HG03135 (cell line): Measurements from ENCODE around the gene FAR2.
"Not testable (repeated sequence)": the region's sequence is repeated elsewhere in the genome, so short reads cannot be mapped to it uniquely, and the experiment has no call there.

Experiments used
- ATAC-seq: cut with Tn5 transposase; IDR thresholded peaks from one replicate; pipeline ENCODE4 v1.9.1; 2021; ENCODE audit warnings: mild to moderate bottlenecking, moderate library complexity; ENCODE audit not compliant: unreplicated experiment

FAR2 gene

DNA sequence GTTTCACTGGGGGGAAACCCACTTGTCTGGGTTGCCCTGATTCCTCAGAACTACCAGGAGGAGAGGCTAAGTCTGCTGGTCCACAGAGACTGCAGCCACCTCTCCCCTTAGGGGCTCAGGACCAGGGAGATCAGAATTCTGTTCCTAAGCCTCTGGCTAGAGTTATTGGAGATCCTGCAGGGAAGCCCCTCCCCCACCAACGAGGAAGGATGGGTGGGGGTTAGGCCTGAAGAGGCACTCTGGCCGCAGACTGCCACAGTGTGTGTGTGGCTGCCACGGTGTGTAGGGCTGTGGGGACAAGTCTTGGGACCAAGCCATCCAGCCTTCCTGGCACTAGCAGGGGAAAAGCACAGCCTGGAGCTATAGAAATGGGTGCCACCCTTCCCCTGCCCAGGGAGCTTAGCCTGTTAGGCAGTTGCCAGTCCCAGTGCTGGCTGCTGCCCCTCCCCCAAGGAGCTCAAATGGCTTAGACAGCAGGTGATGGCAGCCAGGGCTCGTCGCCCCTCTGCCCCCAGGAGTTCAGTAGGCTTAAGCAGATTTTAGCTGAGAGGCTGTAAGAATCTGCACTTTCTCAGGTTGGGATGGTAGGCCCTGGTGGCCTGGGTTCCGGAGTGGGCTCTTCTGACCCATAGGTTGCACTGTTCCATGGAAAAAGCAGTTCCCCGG is 124.2 kb downstream of the FAR2 start:
- ATAC-seq: no peak

DNA sequence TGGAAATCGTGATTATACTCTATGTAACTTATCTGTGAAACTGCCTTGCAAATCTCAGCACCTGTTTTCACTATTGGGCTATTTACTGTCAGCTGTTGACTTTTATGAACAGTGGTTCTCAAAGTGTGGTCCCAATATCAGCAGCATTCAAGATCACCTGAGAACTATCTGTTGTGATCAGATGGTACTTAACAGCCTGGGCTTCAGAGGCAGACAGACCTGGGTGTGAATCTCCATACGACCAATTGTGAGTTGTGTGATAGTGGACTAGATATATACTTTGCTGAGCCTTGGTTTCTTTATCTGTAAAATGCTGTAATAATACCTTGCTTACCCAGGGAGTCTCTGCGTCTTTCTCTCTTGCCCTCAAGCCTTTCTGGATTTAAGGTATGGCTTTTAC is 126.8 kb downstream of the FAR2 start:
- ATAC-seq: no peak

DNA sequence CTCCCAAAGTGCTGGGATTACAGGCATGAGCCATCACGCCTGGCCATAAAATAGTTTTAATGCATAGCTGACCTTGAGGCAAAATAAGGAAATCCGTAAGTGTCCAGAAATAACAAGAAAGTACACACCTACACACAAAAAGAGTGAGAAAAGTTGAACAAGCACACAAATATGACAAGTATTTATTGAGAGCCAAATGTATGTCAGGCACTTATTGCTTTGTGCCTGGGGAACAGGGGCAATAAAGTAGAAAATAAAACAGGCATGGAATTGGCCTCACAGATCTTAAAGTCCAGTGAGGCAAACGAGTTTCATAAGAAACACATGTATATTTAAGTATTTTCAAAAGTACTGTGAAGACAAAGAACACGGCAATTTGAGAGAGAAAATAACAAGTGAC is 128.2 kb downstream of the FAR2 start:
- ATAC-seq: no peak

DNA sequence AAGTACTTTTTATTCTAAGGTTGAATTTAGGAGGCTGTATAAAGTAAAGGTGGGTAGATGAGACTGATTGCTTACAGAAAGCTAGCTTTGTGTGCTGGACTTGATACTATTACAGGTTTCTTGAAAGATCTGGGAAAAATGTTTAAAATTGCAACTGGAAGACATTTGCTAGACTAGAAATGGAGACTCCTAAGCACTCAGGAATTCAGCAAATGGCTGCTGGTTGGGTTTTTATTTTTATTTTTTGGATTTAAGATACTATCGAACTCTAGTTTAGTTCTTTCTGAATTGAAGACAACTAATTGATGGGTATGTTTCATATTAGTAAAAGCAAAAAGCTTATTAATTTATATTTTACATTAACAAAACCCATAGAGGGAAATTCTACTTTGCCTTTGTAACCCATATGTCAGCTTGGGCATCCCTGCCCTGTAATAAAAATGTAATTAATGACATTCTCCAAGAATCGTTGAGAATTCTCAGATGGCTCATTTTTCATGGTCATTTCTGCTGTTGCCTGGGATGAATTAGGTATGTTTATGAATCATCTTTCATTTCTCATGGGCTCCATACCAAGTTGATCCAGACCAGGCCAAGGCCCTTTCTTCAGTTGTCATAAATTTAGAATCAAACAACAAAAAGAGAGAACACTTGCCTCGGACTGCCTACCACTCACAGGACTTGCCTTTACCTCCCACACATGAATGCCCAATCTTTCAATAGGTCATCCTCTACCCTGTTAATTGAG is 129.8 kb downstream of the FAR2 start:
- no peak for ATAC-seq

DNA sequence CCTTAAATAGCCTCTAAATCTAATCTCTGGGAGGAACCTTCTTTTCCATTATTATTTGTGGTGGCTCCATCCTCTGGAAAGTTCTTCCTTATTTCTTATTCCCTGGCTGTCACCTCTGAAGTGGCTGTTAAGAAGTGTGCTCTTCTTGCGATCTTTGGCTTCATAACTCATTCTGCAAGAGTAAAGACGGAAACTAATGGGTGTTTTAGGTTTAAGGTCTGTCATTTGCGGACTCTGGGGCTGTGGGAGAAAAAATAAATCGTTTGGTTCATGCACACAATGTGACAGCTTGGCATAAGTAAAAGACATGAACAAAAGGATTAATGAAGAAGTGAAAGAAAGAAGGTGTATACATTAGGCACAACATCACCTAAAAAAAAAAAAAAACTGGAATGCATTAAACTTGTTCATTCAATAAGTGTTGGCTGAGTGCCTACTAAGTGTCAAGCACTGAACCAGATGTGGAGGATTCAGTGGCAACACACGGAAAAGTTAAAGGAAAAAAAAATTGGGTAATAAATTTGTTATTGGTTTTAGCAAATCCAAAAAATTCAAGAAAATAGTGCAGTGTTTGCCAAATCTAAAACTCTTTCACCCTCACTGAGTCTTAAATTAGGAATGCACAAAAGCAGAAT is 132.4 kb downstream of the FAR2 start:
- ATAC-seq: no peak

DNA sequence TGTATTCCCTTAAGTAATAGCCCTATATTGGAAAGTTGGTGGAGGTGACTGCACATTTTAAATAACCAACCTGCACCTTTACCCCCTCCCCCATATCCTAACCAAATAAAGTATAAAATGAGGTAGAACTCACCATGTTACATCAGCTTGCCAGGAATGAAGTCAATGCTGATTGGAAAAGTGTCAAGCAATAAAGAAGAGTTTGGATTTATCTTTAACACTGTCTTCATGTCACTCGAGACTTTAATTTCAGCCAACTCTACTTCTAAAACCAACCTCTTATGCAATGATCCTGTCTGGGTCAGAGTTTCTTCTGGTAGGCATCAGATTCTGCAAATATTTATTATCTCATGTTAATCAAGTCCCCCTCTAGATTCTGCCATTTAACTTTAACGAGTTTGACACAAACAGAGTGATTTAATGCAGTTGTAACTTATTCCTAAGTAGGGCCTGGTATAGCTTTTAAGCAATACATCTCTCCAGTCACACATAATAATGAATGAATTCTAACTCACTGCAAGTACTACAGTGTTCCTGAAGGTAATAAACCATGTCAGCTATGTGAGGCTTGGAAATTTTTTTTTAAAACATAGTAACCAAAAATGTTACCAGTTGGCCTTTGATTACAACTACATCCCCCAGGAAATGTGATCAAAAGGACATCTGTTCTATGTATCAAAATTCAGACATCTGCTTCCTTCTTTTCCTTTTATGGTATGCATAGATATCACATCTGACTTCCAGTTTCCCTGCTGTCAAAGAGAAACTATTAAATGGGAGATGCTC is 133.1 kb downstream of the FAR2 start:
- ATAC-seq: no peak

DNA sequence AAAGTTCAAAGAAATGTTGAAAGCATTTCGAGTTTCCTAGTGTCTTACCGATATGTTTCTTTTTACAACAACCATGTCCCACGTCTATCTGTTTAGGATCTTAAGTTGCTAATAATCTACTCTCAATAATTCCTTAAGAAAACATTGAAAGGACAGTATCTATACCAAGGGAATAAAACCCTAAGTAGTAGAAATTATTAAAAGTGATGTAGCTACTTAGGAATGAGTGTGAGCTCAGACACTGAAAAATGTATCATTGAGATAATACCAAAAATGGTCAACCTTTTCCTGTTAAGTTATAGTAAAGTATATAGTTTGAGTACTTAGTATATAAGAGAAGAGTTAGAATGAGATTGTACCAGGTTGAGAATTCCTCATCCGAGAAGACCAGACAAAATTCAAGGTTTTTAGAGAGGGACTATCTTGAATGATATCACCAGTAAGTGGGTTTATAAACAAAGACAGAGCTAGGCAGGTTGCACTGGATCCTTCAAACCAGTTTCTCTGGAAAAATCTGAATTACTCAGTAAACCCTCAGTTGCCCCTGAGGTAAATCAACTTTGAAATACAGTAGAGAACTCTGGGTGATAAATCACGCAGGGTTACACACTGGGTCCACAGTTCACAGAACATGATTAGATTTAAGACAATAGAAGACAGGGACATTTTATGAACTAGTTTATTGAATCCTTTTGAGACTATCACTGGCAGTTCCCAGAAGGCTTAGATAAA is 135.1 kb downstream of the FAR2 start:
- no peak for ATAC-seq

DNA sequence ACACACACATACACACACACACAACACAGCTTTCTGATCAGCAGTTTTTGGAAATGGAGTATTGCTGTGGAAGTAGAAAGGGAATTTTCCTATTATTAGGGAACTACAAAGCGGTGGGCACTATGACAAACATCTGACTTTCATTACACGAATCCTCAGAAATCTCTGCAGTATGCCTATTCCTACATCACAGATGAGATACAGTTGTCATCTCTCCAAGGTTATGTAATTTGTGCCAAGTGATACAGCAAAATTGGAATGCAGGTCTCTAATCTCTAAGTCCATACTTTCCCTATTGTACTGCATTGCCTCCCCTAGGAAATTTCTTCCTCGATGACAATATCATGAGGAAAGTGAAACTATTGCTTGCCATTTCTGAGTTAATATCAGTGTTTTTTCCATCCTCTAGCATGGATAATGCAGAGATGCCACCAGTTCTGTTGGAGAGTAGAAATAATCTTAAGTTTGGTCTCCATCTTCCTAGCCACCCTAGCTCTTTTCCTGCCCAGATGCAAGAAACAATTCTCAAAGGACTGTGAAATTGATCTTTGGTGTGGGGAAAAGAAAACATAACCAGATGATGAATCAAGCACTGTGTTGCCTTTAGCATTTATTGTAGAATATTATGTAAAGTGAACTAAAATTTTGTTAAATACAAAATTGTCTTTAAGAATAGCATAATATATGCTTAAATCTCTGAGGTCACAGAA is 137.2 kb downstream of the FAR2 start:
- no peak for ATAC-seq

DNA sequence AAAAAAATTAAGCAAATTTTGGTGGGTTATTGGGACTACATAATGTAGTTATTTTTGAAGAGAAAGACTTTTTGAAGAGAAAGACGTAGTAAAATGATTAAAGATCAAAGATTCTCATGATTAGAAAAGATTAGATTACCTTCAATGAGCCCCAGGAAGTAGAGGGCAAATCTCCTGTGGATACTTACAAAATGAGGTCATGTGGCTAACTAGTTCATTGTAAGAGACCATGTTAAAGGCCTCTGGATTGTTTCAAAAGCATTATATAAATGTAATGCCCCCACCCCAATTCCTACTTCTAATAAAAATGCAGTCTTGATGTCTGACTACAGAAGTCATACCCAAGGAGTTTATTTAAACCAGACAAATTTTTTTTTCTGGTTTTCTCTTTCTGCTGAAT is 138.5 kb downstream of the FAR2 start:
- ATAC-seq: no peak

DNA sequence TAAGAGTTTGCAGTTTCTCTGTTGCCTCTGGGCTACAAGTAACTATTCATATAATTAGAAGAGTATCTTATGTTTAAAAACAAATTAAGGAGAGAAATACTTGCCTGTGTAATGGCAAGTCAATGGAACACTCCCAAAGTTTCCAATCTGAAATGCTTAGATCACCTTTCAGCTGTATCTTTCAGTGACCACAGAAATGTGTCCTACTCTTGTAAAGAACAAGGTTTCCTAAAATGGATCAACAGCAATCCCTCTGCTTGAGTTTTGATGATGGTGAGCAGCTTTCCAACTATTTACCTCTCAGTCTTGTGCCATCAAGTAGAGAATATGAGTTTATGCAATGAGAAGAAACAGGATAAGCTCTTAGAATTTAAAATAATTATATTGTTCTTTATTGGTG is 139.0 kb downstream of the FAR2 start:
- ATAC-seq: no peak

DNA sequence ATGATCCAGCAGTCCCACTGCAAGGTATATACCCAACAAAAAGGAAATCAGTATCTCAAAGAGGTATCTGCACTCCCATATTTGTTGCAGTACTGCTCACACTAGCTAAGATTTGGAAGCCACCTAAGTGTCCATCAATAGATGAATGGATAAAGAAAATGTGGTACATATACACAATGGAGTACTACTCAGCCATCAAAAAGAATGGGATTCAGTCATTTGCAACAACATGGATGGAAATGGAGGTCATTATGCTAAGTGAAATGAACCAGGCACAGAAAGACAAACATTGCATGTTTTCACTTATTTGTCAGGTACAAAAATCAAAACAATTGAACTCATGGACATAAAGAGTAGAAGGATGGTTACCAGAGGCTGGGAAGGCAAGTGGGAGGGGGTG is 141.4 kb downstream of the FAR2 start:
- not testable (repeated sequence) for ATAC-seq

DNA sequence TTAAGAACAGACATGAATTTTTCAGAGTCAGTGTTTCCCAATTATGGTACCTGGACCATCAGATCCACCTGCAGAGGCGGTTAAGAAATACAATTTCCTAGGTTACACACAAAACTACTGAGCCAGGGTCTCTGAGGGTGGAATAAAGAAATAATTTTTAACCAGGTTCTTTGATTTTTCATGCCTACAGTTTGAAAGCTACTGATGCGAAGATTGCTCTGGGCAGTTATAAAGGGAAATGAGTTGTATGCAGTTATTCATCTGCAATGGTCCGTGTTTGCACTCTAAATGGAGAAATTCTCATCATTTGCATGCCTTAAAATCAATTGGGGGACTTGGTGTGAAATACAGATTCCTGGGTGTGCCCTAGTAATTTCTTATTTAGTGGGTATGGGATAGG is 142.1 kb downstream of the FAR2 start:
- ATAC-seq: no peak

DNA sequence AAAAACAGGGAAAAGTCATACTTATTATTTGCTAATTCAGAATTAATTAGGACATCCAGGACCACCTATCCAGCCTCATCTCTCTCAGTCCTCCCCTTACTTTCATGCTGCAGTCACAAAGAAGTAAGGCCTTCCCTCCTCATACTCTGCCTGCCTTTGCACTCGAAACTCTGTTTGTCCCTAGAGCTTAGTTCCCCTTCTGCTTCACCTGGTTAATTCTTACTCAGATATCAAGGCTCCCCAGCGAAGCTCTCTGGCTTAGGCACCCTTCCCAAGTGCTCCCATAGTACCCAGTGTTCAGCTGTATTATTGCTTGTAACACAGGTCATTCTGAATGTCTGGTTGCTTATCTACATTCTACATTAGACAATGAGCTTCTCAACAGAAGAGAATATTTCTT is 150.6 kb downstream of the FAR2 start:
- ATAC-seq: no peak

DNA sequence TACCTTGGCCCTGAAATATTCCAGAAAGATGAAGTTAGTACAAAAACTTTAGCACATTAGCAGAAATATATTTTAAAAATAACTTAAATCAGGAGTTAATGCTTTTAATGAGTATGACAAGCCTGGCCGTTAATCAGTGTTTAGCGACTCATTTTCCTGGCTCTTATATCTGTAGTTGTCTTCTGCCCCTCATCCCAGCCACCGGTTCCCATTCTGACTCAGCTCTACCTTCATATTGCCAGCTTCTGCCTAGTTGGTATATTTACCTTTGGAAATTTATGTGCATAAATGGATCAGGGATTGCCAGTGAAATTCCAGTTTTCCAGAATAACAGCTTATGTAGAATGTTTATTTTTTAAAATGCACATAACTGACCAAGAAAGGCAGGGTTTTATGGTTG is 152.0 kb downstream of the FAR2 start:
- no peak for ATAC-seq

DNA sequence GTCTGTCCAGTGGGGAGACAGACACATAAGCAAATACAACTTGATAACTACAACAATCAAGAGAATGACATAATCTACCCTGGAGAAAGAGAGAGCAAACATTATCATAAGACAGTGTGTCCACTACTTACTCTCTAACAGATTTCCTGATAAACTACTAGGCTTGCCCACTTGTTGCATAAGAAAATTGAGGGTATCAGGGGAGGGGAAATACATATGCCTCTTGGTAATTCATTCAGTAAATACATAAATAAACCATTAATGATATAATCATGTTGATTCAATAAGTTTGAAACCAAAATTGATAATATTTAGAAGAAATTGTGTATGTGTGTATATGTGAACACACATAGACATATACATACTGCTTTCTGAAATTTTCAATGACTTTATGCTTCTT is 155.3 kb downstream of the FAR2 start:
- ATAC-seq: no peak

DNA sequence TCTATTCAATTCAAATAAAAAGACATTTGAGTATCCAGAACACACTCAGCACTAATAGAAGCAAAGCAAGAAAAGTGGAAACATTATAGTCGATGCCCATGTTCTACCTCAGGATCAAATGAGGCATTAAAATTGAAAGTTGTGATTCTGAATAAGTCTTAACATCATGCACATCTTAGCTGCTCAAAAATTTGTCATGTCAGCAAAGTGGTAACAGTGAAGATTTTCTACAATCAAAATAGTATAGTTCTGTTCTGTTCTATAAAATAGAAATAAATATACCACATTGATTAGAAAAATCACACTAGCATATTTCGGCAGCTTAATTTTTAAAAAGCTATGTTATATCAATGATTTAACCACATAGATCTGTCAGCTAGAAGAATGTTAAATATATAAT is 157.2 kb downstream of the FAR2 start:
- no peak for ATAC-seq

DNA sequence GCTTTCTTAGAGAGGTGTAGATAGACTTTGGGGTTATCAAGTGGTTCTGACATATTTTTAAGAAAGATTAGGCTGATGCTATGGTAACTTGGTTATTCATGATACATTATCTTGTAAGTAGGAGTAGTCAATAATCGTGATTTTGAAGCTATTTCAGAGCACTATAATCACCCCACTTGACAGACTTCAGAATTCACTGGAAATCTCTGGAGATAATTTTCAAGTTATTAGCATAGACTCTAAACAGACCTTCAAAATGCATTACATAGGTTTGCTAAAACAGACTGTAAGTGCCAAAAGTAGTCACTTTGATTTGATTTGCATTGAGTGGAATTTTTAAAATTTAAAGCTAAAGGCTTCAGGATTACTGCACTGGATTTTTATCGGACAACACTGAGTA is 157.6 kb downstream of the FAR2 start:
- ATAC-seq: no peak

DNA sequence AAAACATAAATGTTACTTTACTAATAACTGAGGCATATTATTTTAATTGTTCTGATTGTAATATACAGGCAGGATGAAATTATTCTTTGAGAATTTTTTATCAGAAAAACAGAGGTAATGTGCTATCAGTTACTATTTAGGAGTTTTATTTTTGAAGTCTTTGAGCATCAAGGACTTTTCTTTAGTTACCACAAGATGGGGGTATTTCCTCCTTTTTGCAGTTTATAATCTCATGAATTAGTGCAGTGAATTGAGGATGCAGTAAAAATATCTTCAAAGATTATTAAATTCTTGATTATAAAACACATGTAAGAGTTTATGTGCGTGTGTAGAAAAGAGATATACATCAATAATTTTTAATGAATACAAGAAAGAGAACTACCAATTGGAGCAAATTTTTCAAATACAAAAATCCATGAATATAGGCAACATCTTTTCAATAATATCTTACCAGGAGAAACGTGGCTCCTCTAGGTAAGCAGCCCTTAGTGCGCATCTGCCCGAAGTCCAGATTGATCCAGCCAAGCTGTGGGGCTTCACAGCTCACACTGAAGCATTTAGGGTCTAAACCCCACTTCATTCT is 160.3 kb downstream of the FAR2 start:
- ATAC-seq: no peak

DNA sequence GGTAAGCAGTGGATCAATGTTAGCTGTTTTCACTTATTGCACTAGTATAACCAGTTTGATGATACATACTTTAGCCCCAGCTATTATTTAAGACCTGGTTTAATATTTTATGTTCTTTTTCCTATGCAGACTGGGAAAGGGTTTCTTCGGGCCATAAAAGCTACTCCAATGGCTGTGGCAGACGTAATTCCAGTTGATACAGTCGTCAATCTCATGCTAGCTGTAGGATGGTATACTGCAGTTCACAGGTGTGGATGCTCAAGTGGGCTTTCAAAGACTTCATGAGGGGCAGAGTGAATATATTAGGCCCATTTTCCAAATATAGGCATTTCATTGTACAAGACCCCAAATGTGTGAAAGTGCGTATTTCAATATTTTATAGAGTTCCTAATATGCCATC is 161.8 kb downstream of the FAR2 start:
- no peak for ATAC-seq

DNA sequence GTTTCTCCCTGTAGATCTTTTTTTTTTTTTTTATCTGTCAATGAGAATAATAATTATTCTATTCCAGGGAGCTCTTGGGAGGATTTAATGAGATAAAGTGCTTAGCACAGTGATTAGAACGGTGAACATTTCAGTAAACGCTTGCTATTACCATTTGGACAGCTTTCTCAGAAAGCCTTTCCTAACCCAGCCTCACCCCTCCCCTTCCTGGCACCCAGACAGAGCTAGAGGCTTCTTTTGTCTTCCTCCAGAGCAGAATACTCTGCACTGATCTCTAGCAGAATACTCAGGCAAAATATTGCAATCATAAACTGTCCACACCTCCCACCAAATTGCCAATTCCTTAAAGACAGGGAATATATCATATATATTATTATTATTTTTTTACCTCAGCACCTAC is 165.3 kb downstream of the FAR2 start:
- ATAC-seq: no peak
